A549 (cell line): ENCODE measurements around the gene ZDHHC11B.
"Not testable (repeated sequence)": the region's sequence is repeated elsewhere in the genome, so short reads cannot be mapped to it uniquely, and the experiment has no call there.

Experiments
- CHD2 ChIP-seq: fragments of 150-350 bp; IDR thresholded peaks from 2 replicates; pipeline ENCODE4 v1.6.1; 2014; ENCODE audit warnings: low read length; ENCODE audit not compliant: partially characterized antibody
- CTCF ChIP-seq: fragments of >200 bp; sonication (Bioruptor Twin); formaldehyde crosslinking; IDR thresholded peaks from 3 replicates; pipeline ENCODE4 v1.5.1; 2016
- EP300 ChIP-seq, 2 experiments: fragments of >200 bp; sonication (Bioruptor Twin); formaldehyde crosslinking; IDR thresholded peaks; 2 replicates in 1 of 2; 3 replicates in 1 of 2; pipeline ENCODE4 v1.6.1; 2016 to 2017
- JUN ChIP-seq, 2 experiments: fragments of >200 bp; sonication (Bioruptor Twin); formaldehyde crosslinking; IDR thresholded peaks; 2 replicates in 1 of 2; 3 replicates in 1 of 2; pipeline ENCODE4 v1.6.1; 2016 to 2017
- NR3C1 ChIP-seq: fragments of >200 bp; sonication (Bioruptor Twin); formaldehyde crosslinking; IDR thresholded peaks from 3 replicates; pipeline ENCODE4 v1.6.1; 2017
- RFX5 ChIP-seq: fragments of 450-650 bp; IDR thresholded peaks from 2 replicates; pipeline ENCODE4 v1.7.1; 2014; ENCODE audit warnings: antibody characterized with exemption, mild to moderate bottlenecking, moderate library complexity
- TF ChIP-seq, protein P1 (sequence below): IDR thresholded peaks from 2 replicates; pipeline ENCODE4 v1.6.1; 2012

- not testable (repeated sequence) for TF ChIP-seq CTCF; NR3C1; EP300 (IDR thresholded peaks at IDR 0.05); CHD2; RFX5; JUN (IDR thresholded peaks at IDR 0.05)
- TF ChIP-seq, protein P1, sequence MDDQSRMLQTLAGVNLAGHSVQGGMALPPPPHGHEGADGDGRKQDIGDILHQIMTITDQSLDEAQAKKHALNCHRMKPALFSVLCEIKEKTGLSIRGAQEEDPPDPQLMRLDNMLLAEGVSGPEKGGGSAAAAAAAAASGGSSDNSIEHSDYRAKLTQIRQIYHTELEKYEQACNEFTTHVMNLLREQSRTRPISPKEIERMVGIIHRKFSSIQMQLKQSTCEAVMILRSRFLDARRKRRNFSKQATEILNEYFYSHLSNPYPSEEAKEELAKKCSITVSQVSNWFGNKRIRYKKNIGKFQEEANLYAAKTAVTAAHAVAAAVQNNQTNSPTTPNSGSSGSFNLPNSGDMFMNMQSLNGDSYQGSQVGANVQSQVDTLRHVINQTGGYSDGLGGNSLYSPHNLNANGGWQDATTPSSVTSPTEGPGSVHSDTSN, result not testable (repeated sequence)
These were observed 4.2 kb upstream of the ZDHHC11B start for GRCh38 chr5:788703-789102.
